Measurements from ENCODE around the gene CTSF. TPM values are rescaled to one million over a fixed set of nuclear protein-coding genes. Genes with fewer than 3 reads are reported as not detected.

Gene CTSF
- total RNA-seq, 2 experiments from 2014 or later: 3.2 to 3.3 TPM

Other genes starting within 250 kb of the CTSF start
- under 1 TPM; 0.53 to 0.75 TPM for gene RIN1, start 232.2 kb downstream of the CTSF start, total RNA-seq
- gene BRMS1, start 223.5 kb downstream of the CTSF start, total RNA-seq: 10 to 100 TPM; 57.1 to 59.3 TPM
- gene B4GAT1, start 221.0 kb downstream of the CTSF start, total RNA-seq: 10 to 100 TPM; 11.7 to 13.4 TPM
- gene SLC29A2, start 196.8 kb downstream of the CTSF start, total RNA-seq: 10 to 100 TPM; 12.1 to 13.0 TPM
- gene NPAS4, start 147.6 kb downstream of the CTSF start, total RNA-seq: not detected
- gene MRPL11, start 129.8 kb downstream of the CTSF start, total RNA-seq: 100 to 1,000 TPM; 154 to 157 TPM
- gene PELI3, start 101.7 kb downstream of the CTSF start, total RNA-seq: 1 to 10 TPM; 7.9 to 8.2 TPM
- gene DPP3, start 88.2 kb downstream of the CTSF start, total RNA-seq: 10 to 100 TPM; 68.6 to 72.3 TPM
- 10 to 100 TPM; 17.8 to 19.3 TPM for gene BBS1, start 58.0 kb downstream of the CTSF start, total RNA-seq
- 10 to 100 TPM; 14.4 to 15.3 TPM for gene ZDHHC24, start 22.6 kb downstream of the CTSF start, total RNA-seq
- under 1 TPM; 0.08 to 0.23 TPM for gene ACTN3, start 21.7 kb downstream of the CTSF start, total RNA-seq
- gene CCDC87, start 24.5 kb upstream of the CTSF start, total RNA-seq: under 1 TPM; 0.13 to 0.21 TPM
- 10 to 100 TPM; 24.6 to 25.4 TPM for gene CCS, start 24.6 kb upstream of the CTSF start, total RNA-seq
- gene RBM14, start 48.0 kb upstream of the CTSF start, total RNA-seq: 100 to 1,000 TPM; 155 to 158 TPM
- 100 to 1,000 TPM; 112 to 119 TPM for gene RBM4, start 70.1 kb upstream of the CTSF start, total RNA-seq
- 10 to 100 TPM; 17.2 to 18.1 TPM for gene RBM4B, start 109.3 kb upstream of the CTSF start, total RNA-seq
- under 1 TPM; 0.59 to 0.96 TPM for gene SPTBN2, start 160.6 kb upstream of the CTSF start, total RNA-seq